Measurements from ENCODE around the gene COX4I2.
"Not testable (repeated sequence)": the region's sequence is repeated elsewhere in the genome, so short reads cannot be mapped to it uniquely, and the experiment has no call there.

The COX4I2 gene

GRCh38 chr20:31654534-31654933 lies 16.8 kb downstream of the COX4I2 start:
- no peak for DNase-seq (ENCODE audit: low spot score)

GRCh38 chr20:31661625-31662371 lies 24.1 kb downstream of the COX4I2 start:
- peak; percentile 90 for DNase-seq (ENCODE audit: low spot score)

- DNase-seq (ENCODE audit: low spot score), result no peak
Observed at GRCh38 chr20:31662372-31662854, 24.7 kb downstream of the COX4I2 start.

- DNase-seq (ENCODE audit: low spot score), result no peak
Observed at GRCh38 chr20:31663524-31663837, 25.8 kb downstream of the COX4I2 start.

- DNase-seq (ENCODE audit: low spot score), result no peak
Observed at GRCh38 chr20:31663838-31664695, 26.4 kb downstream of the COX4I2 start.

- no peak for DNase-seq (ENCODE audit: low spot score)
Observed at GRCh38 chr20:31664696-31665354, 27.1 kb downstream of the COX4I2 start.

- DNase-seq (ENCODE audit: low spot score), result no peak
Observed at GRCh38 chr20:31665753-31666152, 28.0 kb downstream of the COX4I2 start.

GRCh38 chr20:31666258-31667042 lies 28.7 kb downstream of the COX4I2 start:
- DNase-seq (ENCODE audit: low spot score), result no peak

- DNase-seq (ENCODE audit: low spot score), result no peak
Observed at GRCh38 chr20:31667315-31668285, 29.9 kb downstream of the COX4I2 start.

GRCh38 chr20:31668944-31669343 lies 31.2 kb downstream of the COX4I2 start:
- DNase-seq (ENCODE audit: low spot score), result not testable (repeated sequence)

GRCh38 chr20:31669876-31670275 lies 32.2 kb downstream of the COX4I2 start:
- DNase-seq (ENCODE audit: low spot score), result no peak

GRCh38 chr20:31670371-31671228 lies 32.9 kb downstream of the COX4I2 start:
- DNase-seq (ENCODE audit: low spot score), result peak; percentile 79

GRCh38 chr20:31671324-31671723 lies 33.6 kb downstream of the COX4I2 start:
- no peak for DNase-seq (ENCODE audit: low spot score)

GRCh38 chr20:31673435-31673834 lies 35.7 kb downstream of the COX4I2 start:
- DNase-seq (ENCODE audit: low spot score), result no peak

- no peak for DNase-seq (ENCODE audit: low spot score)
Observed at GRCh38 chr20:31673943-31674463, 36.3 kb downstream of the COX4I2 start.

GRCh38 chr20:31674895-31675827 lies 37.4 kb downstream of the COX4I2 start:
- DNase-seq (ENCODE audit: low spot score), result peak; percentile 48

- no peak for DNase-seq (ENCODE audit: low spot score)
Observed at GRCh38 chr20:31675828-31676608, 38.3 kb downstream of the COX4I2 start.

GRCh38 chr20:31676609-31676989 lies 38.9 kb downstream of the COX4I2 start:
- no peak for DNase-seq (ENCODE audit: low spot score)

Measured in AG08396 (cell line).